ENCODE results near the gene C10orf67.
"Not testable (repeated sequence)": the region's sequence is repeated elsewhere in the genome, so short reads cannot be mapped to it uniquely, and the experiment has no call there.

C10orf67 gene

DNA sequence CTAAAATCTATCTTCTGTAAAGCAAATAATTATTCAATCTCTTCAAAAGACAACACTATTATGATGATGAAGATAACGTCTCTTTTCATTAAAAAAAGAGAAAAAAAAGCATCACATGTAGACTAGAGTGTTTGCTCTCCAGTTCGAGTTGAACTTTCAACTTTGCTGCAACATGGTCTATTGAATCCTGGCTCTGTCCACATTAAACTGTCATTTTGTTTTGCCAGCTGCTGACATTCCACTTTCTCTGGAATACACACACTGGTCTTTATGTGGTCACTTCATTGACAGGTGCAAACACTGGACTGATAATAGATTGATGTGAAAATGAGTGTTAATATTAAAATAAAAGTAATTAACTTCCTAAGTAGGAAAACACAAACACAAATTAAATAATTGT lies 90.8 kb downstream of the C10orf67 start:
- DNase-seq (ENCODE audit: low read depth), result no peak
- TF ChIP-seq CTCF (IDR thresholded peaks at IDR 0.05; ENCODE audit: control insufficient read depth, insufficient read depth, low read depth, low read length, missing control alignments), result no peak
- no peak overlapping the region for H3K4me3 ChIP-seq (ENCODE audit: control insufficient read depth, low read depth, low read length)

DNA sequence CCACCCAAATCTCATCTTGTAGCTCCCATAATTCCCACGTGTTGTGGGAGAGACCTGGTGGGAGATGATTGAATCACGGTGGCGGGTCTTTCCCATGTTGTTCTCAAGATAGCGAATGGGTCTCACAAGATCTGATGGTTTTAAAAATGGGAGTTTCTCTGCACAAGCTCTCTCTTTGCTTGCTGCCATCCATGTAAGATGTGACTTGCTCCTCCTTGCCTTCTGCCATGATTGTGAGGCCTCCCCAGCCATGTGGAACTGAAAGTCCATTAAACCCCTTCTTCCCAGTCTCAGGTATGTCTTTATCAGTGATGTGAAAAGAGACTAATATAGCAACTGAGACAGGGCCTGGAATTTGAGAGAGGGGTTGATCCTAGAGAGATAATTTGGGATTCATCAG lies 91.7 kb downstream of the C10orf67 start:
- not testable (repeated sequence) for DNase-seq (ENCODE audit: low read depth)

DNA sequence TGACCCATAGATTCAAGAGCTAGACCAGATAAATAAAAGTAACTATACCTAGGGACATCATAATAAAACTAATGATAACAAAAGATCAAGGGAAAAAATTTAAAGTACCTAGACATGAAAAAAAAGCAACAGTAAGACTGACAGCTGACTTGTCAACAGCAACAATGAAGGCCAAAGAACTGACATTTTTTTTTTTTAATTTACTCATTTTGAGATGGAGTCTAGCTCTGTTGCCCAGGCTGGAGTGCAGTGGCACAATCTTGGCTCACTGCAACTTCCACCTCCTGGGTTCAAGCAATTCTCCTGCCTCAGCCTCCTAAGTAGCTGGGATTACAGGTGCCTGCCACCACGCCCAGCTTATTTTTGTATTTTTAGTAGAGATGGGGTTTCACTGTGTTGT lies 102.8 kb downstream of the C10orf67 start:
- DNase-seq (ENCODE audit: low read depth); H3K4me3 ChIP-seq (ENCODE audit: control insufficient read depth, low read depth, low read length): not testable (repeated sequence)

More for the DNA sequence above, 91.7 kb downstream of the C10orf67 start:
- not testable (repeated sequence) for H3K4me3 ChIP-seq (ENCODE audit: control insufficient read depth, low read depth, low read length)

GRCh38 chr10:23238015-23238414 lies 106.6 kb downstream of the C10orf67 start:
- no peak for DNase-seq (ENCODE audit: low read depth)
- TF ChIP-seq CTCF (IDR thresholded peaks at IDR 0.05; ENCODE audit: control insufficient read depth, insufficient read depth, low read depth, low read length, missing control alignments), result no peak
- H3K4me3 ChIP-seq (ENCODE audit: control insufficient read depth, low read depth, low read length), result no peak overlapping the region

GRCh38 chr10:23230582-23230981 lies 114.0 kb downstream of the C10orf67 start:
- no peak overlapping the region for H3K4me3 ChIP-seq (ENCODE audit: control insufficient read depth, low read depth, low read length)
- no peak for DNase-seq (ENCODE audit: low read depth)
- no peak for TF ChIP-seq CTCF (IDR thresholded peaks at IDR 0.05; ENCODE audit: control insufficient read depth, insufficient read depth, low read depth, low read length, missing control alignments)

GRCh38 chr10:23217471-23217870 lies 127.1 kb downstream of the C10orf67 start:
- no peak for TF ChIP-seq CTCF (IDR thresholded peaks at IDR 0.05; ENCODE audit: control insufficient read depth, insufficient read depth, low read depth, low read length, missing control alignments)
- DNase-seq (ENCODE audit: low read depth), result no peak
- H3K4me3 ChIP-seq (ENCODE audit: control insufficient read depth, low read depth, low read length), result no peak overlapping the region

DNA sequence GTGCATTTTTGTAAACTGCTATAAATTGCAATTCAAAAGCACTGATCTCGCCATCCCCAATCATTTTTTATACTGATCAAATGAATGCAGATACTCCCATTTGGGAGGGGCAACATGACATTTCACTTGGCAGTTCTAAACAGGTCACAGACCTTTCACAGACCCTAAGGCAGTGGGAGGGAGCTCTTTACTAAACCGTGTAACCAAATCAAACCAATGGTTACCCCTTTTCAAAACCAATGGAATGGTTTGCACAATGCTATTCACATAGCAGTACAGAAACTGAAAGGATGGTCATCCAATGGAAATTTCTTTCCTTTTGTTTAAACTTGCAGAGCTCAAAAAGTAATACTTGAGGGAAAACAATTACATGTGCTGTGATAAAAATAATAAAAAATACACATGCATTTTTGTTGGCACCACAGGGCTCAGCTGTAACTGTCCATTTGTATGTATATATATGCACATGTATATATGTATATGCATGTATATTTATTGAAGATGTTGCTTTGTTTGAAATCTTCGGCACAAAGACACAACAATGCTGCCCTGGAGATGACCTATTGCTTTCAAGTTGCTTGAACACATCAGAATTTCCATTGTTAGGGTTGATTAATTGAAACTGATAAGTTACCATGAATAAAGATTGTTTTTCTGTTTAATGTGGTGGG lies 138.5 kb downstream of the C10orf67 start:
- no peak for DNase-seq (ENCODE audit: low read depth)
- no peak overlapping the region for H3K4me3 ChIP-seq (ENCODE audit: control insufficient read depth, low read depth, low read length)
- no peak for TF ChIP-seq CTCF (IDR thresholded peaks at IDR 0.05; ENCODE audit: control insufficient read depth, insufficient read depth, low read depth, low read length, missing control alignments)

GRCh38 chr10:23204773-23205172 lies 139.8 kb downstream of the C10orf67 start:
- no peak for TF ChIP-seq CTCF (IDR thresholded peaks at IDR 0.05; ENCODE audit: control insufficient read depth, insufficient read depth, low read depth, low read length, missing control alignments)
- H3K4me3 ChIP-seq (ENCODE audit: control insufficient read depth, low read depth, low read length), result no peak overlapping the region
- DNase-seq (ENCODE audit: low read depth), result no peak
